Stimulated activated naive CD8-positive, alpha-beta T cell treated with anti-CD3 and anti-CD28 coated beads, Interleukin-15, Interleukin-2, amounts not matched to agents 100 ng/mL and 50 ng/mL, for 24 hours (primary cell): Measurements from ENCODE around the gene RGS4.
"Not testable (repeated sequence)": the region's sequence is repeated elsewhere in the genome, so short reads cannot be mapped to it uniquely, and the experiment has no call there.

ENCODE experiments used
- H3K27ac Mint-ChIP-seq: one replicate; pipeline ENCODE4 v1.8.0; 2021; ENCODE audit warnings: mild to moderate bottlenecking, mixed read lengths
- H3K27me3 Mint-ChIP-seq: one replicate; pipeline ENCODE4 v1.8.0; 2021; ENCODE audit warnings: mixed read lengths
- H3K36me3 Mint-ChIP-seq: one replicate; pipeline ENCODE4 v1.8.0; 2021; ENCODE audit warnings: low read depth, mixed read lengths
- H3K4me1 Mint-ChIP-seq: one replicate; pipeline ENCODE4 v1.8.0; 2021; ENCODE audit warnings: low read depth, mixed read lengths
- H3K4me3 Mint-ChIP-seq: one replicate; pipeline ENCODE4 v1.8.0; 2021; ENCODE audit warnings: mild to moderate bottlenecking, mixed read lengths
- H3K9me3 Mint-ChIP-seq: one replicate; pipeline ENCODE4 v1.8.0; 2021; ENCODE audit warnings: mixed read lengths

Gene RGS4

GRCh38 chr1:163076981-163077761, 8.0 kb downstream of the RGS4 start:
- H3K27me3 Mint-ChIP-seq = peaks cover 11% of the 10 kb centered on the region

GRCh38 chr1:163082971-163083370, 13.8 kb downstream of the RGS4 start:
- H3K27ac Mint-ChIP-seq = no peak overlapping the region
- H3K4me1 Mint-ChIP-seq = no peaks in the 10 kb centered on the region
- peaks cover 4% of the 10 kb centered on the region for H3K27me3 Mint-ChIP-seq
- no peaks in the 10 kb centered on the region for H3K36me3 Mint-ChIP-seq
- no peak overlapping the region for H3K4me3 Mint-ChIP-seq
- no peaks in the 10 kb centered on the region for H3K9me3 Mint-ChIP-seq

More at GRCh38 chr1:163076981-163077761, 8.0 kb downstream of the RGS4 start:
- H3K4me1 Mint-ChIP-seq = no peaks in the 10 kb centered on the region
- H3K9me3 Mint-ChIP-seq = no peaks in the 10 kb centered on the region
- no peaks in the 10 kb centered on the region for H3K36me3 Mint-ChIP-seq
- no peak overlapping the region for H3K27ac Mint-ChIP-seq
- H3K4me3 Mint-ChIP-seq = no peak overlapping the region

- Mint-ChIP-seq H3K36me3 (no peaks in the 10 kb centered on the region), H3K9me3 (no peaks in the 10 kb centered on the region), H3K4me3 (no peak overlapping the region), H3K27me3 (peaks cover 4% of the 10 kb centered on the region), H3K27ac (no peak overlapping the region), H3K4me1 (no peaks in the 10 kb centered on the region)
Measured at GRCh38 chr1:163083690-163084089, 14.5 kb downstream of the RGS4 start.

- Mint-ChIP-seq H3K27me3 (peaks cover 4% of the 10 kb centered on the region), H3K36me3 (no peaks in the 10 kb centered on the region), H3K4me3 (no peak overlapping the region), H3K27ac (no peak overlapping the region), H3K4me1 (no peaks in the 10 kb centered on the region), H3K9me3 (no peaks in the 10 kb centered on the region)
Measured at GRCh38 chr1:163084330-163084729, 15.2 kb downstream of the RGS4 start.

- H3K4me3 Mint-ChIP-seq = no peak overlapping the region
- H3K27me3 Mint-ChIP-seq = peaks cover 4% of the 10 kb centered on the region
- H3K36me3 Mint-ChIP-seq = no peaks in the 10 kb centered on the region
- H3K27ac Mint-ChIP-seq = no peak overlapping the region
- H3K9me3 Mint-ChIP-seq = no peaks in the 10 kb centered on the region
- no peaks in the 10 kb centered on the region for H3K4me1 Mint-ChIP-seq
Measured at GRCh38 chr1:163085041-163085903, 16.1 kb downstream of the RGS4 start.

- Mint-ChIP-seq H3K27me3 (peaks cover 4% of the 10 kb centered on the region), H3K4me3 (no peak overlapping the region), H3K4me1 (no peaks in the 10 kb centered on the region), H3K27ac (no peak overlapping the region), H3K36me3 (no peaks in the 10 kb centered on the region), H3K9me3 (no peaks in the 10 kb centered on the region)
Measured at GRCh38 chr1:163085904-163086268, 16.7 kb downstream of the RGS4 start.

GRCh38 chr1:163089117-163089516, 20.0 kb downstream of the RGS4 start:
- not testable (repeated sequence) for H3K9me3 Mint-ChIP-seq, H3K27ac Mint-ChIP-seq, H3K27me3 Mint-ChIP-seq, H3K36me3 Mint-ChIP-seq, H3K4me1 Mint-ChIP-seq, H3K4me3 Mint-ChIP-seq

GRCh38 chr1:163090321-163090945, 21.3 kb downstream of the RGS4 start:
- H3K4me1 Mint-ChIP-seq = no peaks in the 10 kb centered on the region
- no peaks in the 10 kb centered on the region for H3K36me3 Mint-ChIP-seq
- no peaks in the 10 kb centered on the region for H3K9me3 Mint-ChIP-seq
- H3K4me3 Mint-ChIP-seq = no peak overlapping the region
- peaks cover 4% of the 10 kb centered on the region for H3K27me3 Mint-ChIP-seq
- H3K27ac Mint-ChIP-seq = no peak overlapping the region

GRCh38 chr1:163093169-163093568, 24.0 kb downstream of the RGS4 start:
- no peak overlapping the region for H3K4me3 Mint-ChIP-seq
- H3K27ac Mint-ChIP-seq = no peak overlapping the region
- peaks cover 6% of the 10 kb centered on the region for H3K27me3 Mint-ChIP-seq
- H3K36me3 Mint-ChIP-seq = no peaks in the 10 kb centered on the region
- H3K9me3 Mint-ChIP-seq = no peaks in the 10 kb centered on the region
- no peaks in the 10 kb centered on the region for H3K4me1 Mint-ChIP-seq

- H3K4me1 Mint-ChIP-seq = no peaks in the 10 kb centered on the region
- H3K36me3 Mint-ChIP-seq = no peaks in the 10 kb centered on the region
- H3K27ac Mint-ChIP-seq = no peak overlapping the region
- H3K4me3 Mint-ChIP-seq = no peak overlapping the region
- H3K9me3 Mint-ChIP-seq = no peaks in the 10 kb centered on the region
- peaks cover 6% of the 10 kb centered on the region for H3K27me3 Mint-ChIP-seq
Measured at GRCh38 chr1:163093579-163093978, 24.4 kb downstream of the RGS4 start.

- no peak overlapping the region for H3K4me3 Mint-ChIP-seq
- no peak overlapping the region for H3K27ac Mint-ChIP-seq
- H3K4me1 Mint-ChIP-seq = no peaks in the 10 kb centered on the region
- H3K27me3 Mint-ChIP-seq = peaks cover 6% of the 10 kb centered on the region
- no peaks in the 10 kb centered on the region for H3K36me3 Mint-ChIP-seq
- H3K9me3 Mint-ChIP-seq = no peaks in the 10 kb centered on the region
Measured at GRCh38 chr1:163094182-163094581, 25.0 kb downstream of the RGS4 start.

- Mint-ChIP-seq H3K27ac (no peak overlapping the region), H3K27me3 (peaks cover 6% of the 10 kb centered on the region), H3K36me3 (no peaks in the 10 kb centered on the region), H3K9me3 (no peaks in the 10 kb centered on the region), H3K4me3 (no peak overlapping the region), H3K4me1 (no peaks in the 10 kb centered on the region)
Measured at GRCh38 chr1:163094589-163094988, 25.4 kb downstream of the RGS4 start.

- no peak overlapping the region for H3K27ac Mint-ChIP-seq
- H3K4me3 Mint-ChIP-seq = no peak overlapping the region
- H3K4me1 Mint-ChIP-seq = no peaks in the 10 kb centered on the region
- no peaks in the 10 kb centered on the region for H3K9me3 Mint-ChIP-seq
- no peaks in the 10 kb centered on the region for H3K36me3 Mint-ChIP-seq
- H3K27me3 Mint-ChIP-seq = peaks cover 6% of the 10 kb centered on the region
Measured at GRCh38 chr1:163095213-163095612, 26.1 kb downstream of the RGS4 start.

- peaks cover 8% of the 10 kb centered on the region for H3K27me3 Mint-ChIP-seq
- no peaks in the 10 kb centered on the region for H3K36me3 Mint-ChIP-seq
- H3K27ac Mint-ChIP-seq = no peak overlapping the region
- H3K9me3 Mint-ChIP-seq = no peaks in the 10 kb centered on the region
- no peaks in the 10 kb centered on the region for H3K4me1 Mint-ChIP-seq
- H3K4me3 Mint-ChIP-seq = no peak overlapping the region
Measured at GRCh38 chr1:163102590-163102989, 33.4 kb downstream of the RGS4 start.
